ENCODE data around the gene GNE. TPM values are rescaled to one million over a fixed set of nuclear protein-coding genes. Genes with fewer than 3 reads are reported as not detected.

The GNE gene
- total and polyA plus RNA-seq, 2 experiments from 2014 or later = 2.2 to 15.7 TPM

- TF ChIP-seq NANOG (IDR thresholded peaks at IDR 0.05; ENCODE audit: borderline replicate concordance) (no peak), CREB1 (CRISPR knock-in tag; IDR thresholded peaks at IDR 0.05; ENCODE audit: low read depth) (no peak), JUNB (IDR thresholded peaks at IDR 0.05; ENCODE audit: unreplicated experiment) (no peak), CTCF (conservative IDR thresholded peaks at IDR 0.05; ENCODE audit: low read depth in 2 of 2) (no peak), ZNF114 (CRISPR knock-in tag; IDR thresholded peaks at IDR 0.05) (no peak), ZNF462 (CRISPR knock-in tag; IDR thresholded peaks at IDR 0.05) (no peak), REST (IDR thresholded peaks at IDR 0.05; ENCODE audit: unreplicated experiment) (no peak), STAT1 (IDR thresholded peaks at IDR 0.05; ENCODE audit: unreplicated experiment) (no peak), ETS1 (IDR thresholded peaks at IDR 0.05) (no peak), EZH2phosphoT487 (IDR thresholded peaks at IDR 0.05; ENCODE audit: unreplicated experiment) (no peak), POLR2AphosphoS5 (IDR thresholded peaks at IDR 0.05; ENCODE audit: low read depth) (no peak), ZNF331 (CRISPR knock-in tag; IDR thresholded peaks at IDR 0.05; ENCODE audit: low read depth) (no peak), EZH2 (IDR thresholded peaks at IDR 0.05; ENCODE audit: low read depth, unreplicated experiment) (no peak)
- Mint-ChIP-seq H3K4me3 (no peak overlapping the region), H3K27me3 (ENCODE audit: insufficient read depth, low read depth, poor library complexity) (no peaks in the 10 kb centered on the region), H3K27ac (no peak overlapping the region), H3K9me3 (no peaks in the 10 kb centered on the region), H3K36me3 (ENCODE audit: low read depth) (no peaks in the 10 kb centered on the region), H3K4me1 (peaks cover 2% of the 10 kb centered on the region; the same call in 2 of the 3 replicates)
- Histone ChIP-seq H3K4me2 (no peak overlapping the region), H3K9me2 (ENCODE audit: insufficient read depth) (no peaks in the 10 kb centered on the region), H4K20me1 (replicated peaks; ENCODE audit: insufficient read depth) (no peaks in the 10 kb centered on the region), H2AFZ (no peak overlapping the region), H3K4me1 (ENCODE audit: insufficient read depth) (no peaks in the 10 kb centered on the region), H3K27me3 (ENCODE audit: insufficient read depth) (no peaks in the 10 kb centered on the region), H3F3A (replicated peaks; ENCODE audit: low read depth) (no peaks in the 10 kb centered on the region), H3K36me3 (ENCODE audit: insufficient read depth) (no peaks in the 10 kb centered on the region), H3K79me2 (replicated peaks; ENCODE audit: insufficient read depth) (no peaks in the 10 kb centered on the region), H3K4me3 (no peak overlapping the region), H3K27ac (ENCODE audit: low read depth) (no peak overlapping the region)
- DNase-seq (ENCODE audit: low spot score) (no peak), ATAC-seq (no peak)
Observed at GRCh38 chr9:36278243-36278642, 20.0 kb upstream of the GNE start.

Measured in GM23338 (cell line).